ENCODE results near the gene CDH22.

DNA sequence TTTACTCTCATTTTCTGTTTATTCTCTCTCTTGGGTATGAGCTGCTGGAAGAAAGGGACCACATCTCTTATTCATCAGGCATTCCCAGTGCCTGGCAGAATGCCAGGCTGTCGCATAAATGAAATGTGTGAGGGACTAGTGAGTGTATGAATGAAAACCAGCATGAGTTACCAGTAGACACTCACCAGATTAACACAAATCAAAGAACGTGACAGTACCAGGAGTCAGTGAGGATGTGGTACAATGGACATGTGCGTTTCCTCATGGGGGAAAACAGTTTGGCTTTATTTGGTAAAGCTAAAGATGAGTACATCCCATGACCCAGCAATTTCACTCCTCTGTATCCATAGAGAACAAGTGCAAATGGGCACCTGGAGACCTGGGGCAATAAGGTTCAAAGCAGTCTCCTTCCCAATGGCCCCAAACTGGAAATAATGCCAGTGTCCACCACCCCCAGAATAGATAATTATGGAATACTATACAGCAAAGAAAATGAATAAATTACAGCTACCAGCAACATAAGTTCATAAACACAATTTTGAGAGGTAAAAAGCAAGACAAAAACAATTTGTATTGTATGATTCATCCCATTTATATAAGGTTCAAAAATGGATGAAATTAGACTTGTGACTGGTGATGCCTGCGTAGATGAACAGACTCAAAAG, 93.3 kb downstream of the CDH22 start:
- TF ChIP-seq, protein P1, sequence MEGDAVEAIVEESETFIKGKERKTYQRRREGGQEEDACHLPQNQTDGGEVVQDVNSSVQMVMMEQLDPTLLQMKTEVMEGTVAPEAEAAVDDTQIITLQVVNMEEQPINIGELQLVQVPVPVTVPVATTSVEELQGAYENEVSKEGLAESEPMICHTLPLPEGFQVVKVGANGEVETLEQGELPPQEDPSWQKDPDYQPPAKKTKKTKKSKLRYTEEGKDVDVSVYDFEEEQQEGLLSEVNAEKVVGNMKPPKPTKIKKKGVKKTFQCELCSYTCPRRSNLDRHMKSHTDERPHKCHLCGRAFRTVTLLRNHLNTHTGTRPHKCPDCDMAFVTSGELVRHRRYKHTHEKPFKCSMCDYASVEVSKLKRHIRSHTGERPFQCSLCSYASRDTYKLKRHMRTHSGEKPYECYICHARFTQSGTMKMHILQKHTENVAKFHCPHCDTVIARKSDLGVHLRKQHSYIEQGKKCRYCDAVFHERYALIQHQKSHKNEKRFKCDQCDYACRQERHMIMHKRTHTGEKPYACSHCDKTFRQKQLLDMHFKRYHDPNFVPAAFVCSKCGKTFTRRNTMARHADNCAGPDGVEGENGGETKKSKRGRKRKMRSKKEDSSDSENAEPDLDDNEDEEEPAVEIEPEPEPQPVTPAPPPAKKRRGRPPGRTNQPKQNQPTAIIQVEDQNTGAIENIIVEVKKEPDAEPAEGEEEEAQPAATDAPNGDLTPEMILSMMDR (conservative IDR thresholded peaks at IDR 0.05 in 1 of 2, IDR thresholded peaks at IDR 0.05 in 1 of 2; ENCODE audit: extremely low read depth in 1 of 2, insufficient read depth in 1 of 2, low read depth in 1 of 2, low read length in 2 of 2): no peak
- TF ChIP-seq EZH2 (IDR thresholded peaks at IDR 0.05; ENCODE audit: borderline replicate concordance, low read length): no peak

Data from mammary epithelial cell (primary cell).